IMR-90 (cell line): ENCODE results near the gene RASAL1. TPM values are rescaled to one million over a fixed set of nuclear protein-coding genes. Genes with fewer than 3 reads are reported as not detected.

Experiments
- ATAC-seq: fragments of 200-7000 bp; cut with Tn5 transposase; 2 replicates; pipeline ENCODE4 v1.9.1; 2020; ENCODE audit warnings: low read depth, mild to moderate bottlenecking, moderate library complexity
- BruUV-seq: library from RNA; stranded (reverse); fragments of 400-500 nt; replicated peaks from 2 replicates; lab custom pipeline; 2021; lab: Mats Ljungman, UMichigan
- CTCF ChIA-PET: fragments of 300-600 bp; formaldehyde crosslinking; extraction: SDS; loops from one replicate; lab custom pipeline; 2021; ENCODE audit warnings: antibody characterized with exemption; lab: Yijun Ruan, JAX
- POLR2A ChIA-PET: fragments of 300-600 bp; sonication (Branson Sonifier 250); formaldehyde crosslinking; loops from one replicate; lab custom pipeline; 2022; ENCODE audit warnings: antibody characterized with exemption; ENCODE audit not compliant: unreplicated experiment; lab: Charles Lee
- DNase-seq: peaks from one replicate; pipeline ENCODE4 v3.0.0; 2013
- H2AFZ ChIP-seq: replicated peaks from 2 replicates; pipeline ENCODE3; 2013; ENCODE audit warnings: low read length, mild to moderate bottlenecking; ENCODE audit not compliant: poor library complexity
- H2AK5ac ChIP-seq: 2 replicates; pipeline ENCODE4 v1.6.1; 2013; ENCODE audit warnings: low read depth, low read length, inconsistent platforms
- H2AK9ac ChIP-seq: replicated peaks from 2 replicates; pipeline ENCODE3; 2013; ENCODE audit warnings: mild to moderate bottlenecking, low read depth, low read length, moderate library complexity; ENCODE audit not compliant: poor library complexity
- H2BK120ac ChIP-seq: 2 replicates; pipeline ENCODE4 v1.6.1; 2013; ENCODE audit warnings: low read depth, low read length, inconsistent platforms
- H2BK15ac ChIP-seq: 3 replicates; pipeline ENCODE4 v1.6.1; 2013; ENCODE audit warnings: low read depth, low read length, inconsistent platforms
- H2BK20ac ChIP-seq: 2 replicates; pipeline ENCODE4 v1.6.1; 2013; ENCODE audit warnings: low read depth, mild to moderate bottlenecking, inconsistent platforms, low read length, moderate library complexity
- H2BK5ac ChIP-seq: 2 replicates; pipeline ENCODE4 v1.6.1; 2013; ENCODE audit warnings: mild to moderate bottlenecking, low read depth, low read length, inconsistent platforms; ENCODE audit not compliant: poor library complexity, severe bottlenecking
- H3K14ac ChIP-seq: replicated peaks from 2 replicates; pipeline ENCODE4 v1.6.1; 2013; ENCODE audit warnings: low read depth, low read length, inconsistent platforms
- H3K18ac ChIP-seq: 2 replicates; pipeline ENCODE4 v1.6.1; 2013; ENCODE audit warnings: low read depth, low read length, control low read depth
- H3K23ac ChIP-seq: 2 replicates; pipeline ENCODE4 v1.6.1; 2013; ENCODE audit warnings: low read depth, low read length, inconsistent platforms
- H3K27ac ChIP-seq: 2 replicates; pipeline ENCODE4 v1.5.1; 2013; ENCODE audit warnings: mild to moderate bottlenecking, control low read depth, low read length; ENCODE audit not compliant: insufficient read depth
- H3K27me3 ChIP-seq: 2 replicates; pipeline ENCODE4 v1.6.1; 2013; ENCODE audit warnings: low read length; ENCODE audit not compliant: control insufficient read depth, insufficient read depth
- H3K36me3 ChIP-seq: 2 replicates; pipeline ENCODE4 v1.6.1; 2013; ENCODE audit warnings: low read length, mixed read lengths; ENCODE audit not compliant: control insufficient read depth, insufficient read depth
- H3K4ac ChIP-seq: 2 replicates; pipeline ENCODE4 v1.6.1; 2013; ENCODE audit warnings: low read depth, low read length, inconsistent platforms
- H3K4me1 ChIP-seq: 2 replicates; pipeline ENCODE4 v1.6.1; 2013; ENCODE audit warnings: low read length, mixed read lengths; ENCODE audit not compliant: control insufficient read depth, insufficient read depth
- H3K4me2 ChIP-seq: 2 replicates; pipeline ENCODE4 v1.6.1; 2013; ENCODE audit warnings: low read depth, mild to moderate bottlenecking, control low read depth, low read length, moderate library complexity
- H3K4me3 ChIP-seq: 2 replicates; pipeline ENCODE4 v1.5.1; 2013; ENCODE audit warnings: low read depth, mild to moderate bottlenecking, control low read depth, low read length, moderate library complexity; ENCODE audit not compliant: insufficient read depth
- H3K56ac ChIP-seq: 2 replicates; pipeline ENCODE4 v1.6.1; 2013; ENCODE audit warnings: low read length, inconsistent platforms; ENCODE audit not compliant: insufficient read depth; ENCODE audit errors: extremely low read depth
- H3K79me1 ChIP-seq, 2 experiments: 2 replicates each; pipeline ENCODE4 v1.6.1; 2013; ENCODE audit warnings: low read length in 2 of 2, inconsistent platforms in 1 of 2, low read depth in 1 of 2
- H3K9ac ChIP-seq: 2 replicates; pipeline ENCODE4 v1.6.1; 2013; ENCODE audit warnings: low read depth, low read length, control low read depth
- H3K9me1 ChIP-seq: 2 replicates; pipeline ENCODE4 v1.6.1; 2013; ENCODE audit warnings: low read length, inconsistent platforms; ENCODE audit not compliant: insufficient read depth
- H3K9me3 ChIP-seq: 2 replicates; pipeline ENCODE4 v1.6.1; 2013; ENCODE audit warnings: low read length; ENCODE audit not compliant: control insufficient read depth, insufficient read depth
- H4K20me1 ChIP-seq: 2 replicates; pipeline ENCODE4 v1.6.1; 2013; ENCODE audit warnings: low read length, inconsistent platforms; ENCODE audit not compliant: insufficient read depth
- H4K5ac ChIP-seq: 2 replicates; pipeline ENCODE4 v1.6.1; 2013; ENCODE audit warnings: mild to moderate bottlenecking, low read depth, low read length, control low read depth
- H4K8ac ChIP-seq, 2 experiments: 2 replicates each; pipeline ENCODE4 v1.6.1; 2013; ENCODE audit warnings: low read depth in 2 of 2, low read length in 2 of 2, control low read depth in 1 of 2, inconsistent platforms in 1 of 2
- H4K91ac ChIP-seq: 2 replicates; pipeline ENCODE4 v1.6.1; 2013; ENCODE audit warnings: low read depth, low read length, inconsistent platforms; ENCODE audit not compliant: insufficient read depth
- BHLHE40 ChIP-seq: fragments of 150-350 bp; IDR thresholded peaks from 2 replicates; pipeline ENCODE4 v1.6.1; 2016; ENCODE audit warnings: mild to moderate bottlenecking, low read depth, low read length
- MAZ ChIP-seq: IDR thresholded peaks from 2 replicates; pipeline ENCODE4 v1.6.1; 2012; ENCODE audit warnings: low read depth, mild to moderate bottlenecking, low read length, improper control_type of control experiment, moderate library complexity, borderline replicate concordance
- NFE2L2 ChIP-seq: fragments of 150-350 bp; IDR thresholded peaks from 2 replicates; pipeline ENCODE4 v1.6.1; 2016; ENCODE audit warnings: low read depth, mild to moderate bottlenecking, low read length
- POLR2A ChIP-seq: IDR thresholded peaks from 2 replicates; pipeline ENCODE4 v1.6.1; 2012; ENCODE audit warnings: mild to moderate bottlenecking, low read depth, low read length
- USF2 ChIP-seq: fragments of 150-350 bp; IDR thresholded peaks from 2 replicates; pipeline ENCODE4 v1.6.1; 2017; ENCODE audit warnings: mild to moderate bottlenecking, antibody characterized with exemption, low read length, low read depth
- WGBS, 2 experiments: methylation state at CpG; one replicate each; pipeline versions ENCODE4 v1.1.5 to v1.1.7; 2013; ENCODE audit warnings: missing lambda C conversion rate in 2 of 2; ENCODE audit not compliant: insufficient read length in 1 of 2; ENCODE audit errors: extremely low coverage in 2 of 2; 5-methylcytosine and 5-hydroxymethylcytosine counted together
- dilution Hi-C: fragments of 300-500 bp; cut with HindIII; formaldehyde crosslinking; loops from one replicate; pipeline ENCODE4 v1.14.3; 2018; ENCODE audit warnings: low sequenced_read_pairs; ENCODE audit not compliant: unreplicated experiment
- in situ Hi-C: fragments of 300-500 bp; cut with MboI; formaldehyde crosslinking; loops from 3 replicates; pipeline ENCODE4 v1.14.3; 2019; ENCODE audit warnings: low sequenced_read_pairs, inconsistent platforms, mixed read lengths
- intact Hi-C: fragments of 100-400 bp; cut with micrococcal nuclease; formaldehyde crosslinking; loops from 2 replicates; pipeline ENCODE4 v1.10.0; 2022
- polyA plus RNA-seq, 3 experiments: library from polyadenylated mRNA; depleted of rRNA; stranded (reverse); fragments of >200 nt; gene quantifications; 2 replicates each; pipeline ENCODE4 v1.2.3, GENCODE V29; 2012; ENCODE audit warnings: low replicate concordance in 1 of 3
- total RNA-seq: library from RNA; depleted of rRNA; stranded (reverse); fragments of >200 nt; gene quantifications from 2 replicates; pipeline ENCODE4 v1.2.3, GENCODE V29; 2012

The RASAL1 gene
- total and polyA plus RNA-seq, 2 of the 4 experiments (the other 2 are of a cell fraction), result not detected

GRCh38 chr12:113087193-113087592, 48.4 kb downstream of the RASAL1 start:
- H4K5ac ChIP-seq, result no peak overlapping the region
- no peak overlapping the region for H3K14ac ChIP-seq
- no peaks in the 10 kb centered on the region for H4K20me1 ChIP-seq
- peak overlapping the region; percentile 3 for H2AFZ ChIP-seq
- H3K4me1 ChIP-seq, result no peaks in the 10 kb centered on the region
- H3K27me3 ChIP-seq, result peaks cover 12% of the 10 kb centered on the region; the same call in 1 of the 2 replicates
- in situ Hi-C loops, result no loop called here
- no peak for ATAC-seq
- no peak overlapping the region for H3K18ac ChIP-seq
- ChIA-PET POLR2A (no interaction called here), CTCF (no interaction called here)
- no peaks in the 10 kb centered on the region for H3K36me3 ChIP-seq
- no peak overlapping the region for H2BK5ac ChIP-seq
- H4K91ac ChIP-seq, result no peak overlapping the region
- H4K8ac ChIP-seq, result no peak overlapping the region
- no peak overlapping the region for H2BK120ac ChIP-seq
- H3K23ac ChIP-seq, result no peak overlapping the region
- no peak overlapping the region for H2BK20ac ChIP-seq
- H3K79me1 ChIP-seq, result no peaks in the 10 kb centered on the region
- H3K9ac ChIP-seq, result no peak overlapping the region
- intact Hi-C loops, result no loop called here
- no peak overlapping the region for H2AK5ac ChIP-seq
- no peak overlapping the region for H3K4ac ChIP-seq
- no peak overlapping the region for H3K4me3 ChIP-seq
- no peak overlapping the region for H3K56ac ChIP-seq
- TF ChIP-seq USF2 (no peak), MAZ (no peak), POLR2A (no peak), NFE2L2 (no peak), BHLHE40 (no peak)
- dilution Hi-C loops, result no loop called here
- DNase-seq, result no peak
- no peaks in the 10 kb centered on the region for H3K9me1 ChIP-seq
- BruUV-seq, result no TSS peak
- no peak overlapping the region for H3K27ac ChIP-seq
- no peak overlapping the region for H2AK9ac ChIP-seq
- no peaks in the 10 kb centered on the region for H3K9me3 ChIP-seq
- no peak overlapping the region for H2BK15ac ChIP-seq
- no peak overlapping the region for H3K4me2 ChIP-seq
- 20% methylated on average over 1 of the region's 5 CpGs; no CpG with 5 or more reads in 1 of the 2 experiments for WGBS, 2 experiments
